HepG2 (cell line): ENCODE data around the gene TBC1D16. TPM values are rescaled to one million over a fixed set of nuclear protein-coding genes. Genes with fewer than 3 reads are reported as not detected.

ENCODE experiments used
- ARNT2 ChIP-seq: sonication (generic); formaldehyde crosslinking; IDR thresholded peaks from 2 replicates; pipeline ENCODE4 v1.8.0; 2022; ENCODE audit warnings: mild to moderate bottlenecking, low read depth, missing genetic modification reagents, moderate library complexity
- BCL6 ChIP-seq: IDR thresholded peaks from 2 replicates; pipeline ENCODE4 v1.6.1; 2016; ENCODE audit warnings: missing genetic modification reagents, missing compliant biosample characterization
- CBFB ChIP-seq: sonication (generic); formaldehyde crosslinking; IDR thresholded peaks from 2 replicates; pipeline ENCODE4 v1.4.0; 2020; ENCODE audit warnings: missing genetic modification reagents
- CREM ChIP-seq, 2 experiments: sonication (generic) in 1 of 2; formaldehyde crosslinking in 1 of 2; IDR thresholded peaks; 2 replicates each; pipeline versions ENCODE4 v1.4.0 to v1.6.1; 2016 to 2020; ENCODE audit warnings: antibody characterized with exemption in 1 of 2, mild to moderate bottlenecking in 1 of 2, missing genetic modification reagents in 1 of 2
- E2F2 ChIP-seq: sonication (generic); formaldehyde crosslinking; IDR thresholded peaks from 2 replicates; pipeline ENCODE4 v1.4.0; 2020; ENCODE audit warnings: missing genetic modification reagents, borderline replicate concordance
- IRF1 ChIP-seq: sonication (generic); formaldehyde crosslinking; IDR thresholded peaks from 2 replicates; pipeline ENCODE4 v1.4.0; 2020; ENCODE audit warnings: low read depth, mild to moderate bottlenecking, missing genetic modification reagents
- JDP2 ChIP-seq: sonication (generic); formaldehyde crosslinking; IDR thresholded peaks from 2 replicates; pipeline ENCODE4 v1.8.1; 2022; ENCODE audit warnings: missing genetic modification reagents, borderline replicate concordance
- KDM2A ChIP-seq: sonication (generic); formaldehyde crosslinking; IDR thresholded peaks from 2 replicates; pipeline ENCODE4 v1.4.0; 2020; ENCODE audit warnings: low read depth, missing genetic modification reagents, borderline replicate concordance
- PRDM10 ChIP-seq: sonication (generic); formaldehyde crosslinking; IDR thresholded peaks from 2 replicates; pipeline ENCODE4 v1.4.0; 2020; ENCODE audit warnings: low read depth, missing genetic modification reagents
- PRDM4 ChIP-seq: sonication (generic); formaldehyde crosslinking; IDR thresholded peaks from 2 replicates; pipeline ENCODE4 v1.9.0; 2021; ENCODE audit warnings: missing genetic modification reagents, borderline replicate concordance
- PRPF4 ChIP-seq: fragments of 200-400 bp; formaldehyde crosslinking; IDR thresholded peaks from 2 replicates; pipeline ENCODE4 v1.6.1; 2016; ENCODE audit warnings: low read length, low read depth; ENCODE audit not compliant: poor library complexity, severe bottlenecking
- REL ChIP-seq: sonication (generic); formaldehyde crosslinking; conservative IDR thresholded peaks from 2 replicates; pipeline ENCODE4 v1.8.0; 2022; ENCODE audit warnings: mild to moderate bottlenecking, missing genetic modification reagents, moderate library complexity
- SMC3 ChIP-seq: IDR thresholded peaks from 2 replicates; pipeline ENCODE4 v1.6.1; 2011; ENCODE audit warnings: low read length, improper control_type of control experiment
- ZBTB20 ChIP-seq: sonication (generic); formaldehyde crosslinking; IDR thresholded peaks from 2 replicates; pipeline ENCODE4 v1.8.1; 2023; ENCODE audit warnings: missing genetic modification reagents, low read depth, mild to moderate bottlenecking, borderline replicate concordance
- ZFY ChIP-seq: sonication (generic); formaldehyde crosslinking; IDR thresholded peaks from 2 replicates; pipeline ENCODE4 v1.4.0; 2020; ENCODE audit warnings: missing genetic modification reagents
- ZNF121 ChIP-seq: sonication (generic); formaldehyde crosslinking; IDR thresholded peaks from 2 replicates; pipeline ENCODE4 v1.5.0; 2020; ENCODE audit warnings: mild to moderate bottlenecking, missing genetic modification reagents
- ZNF263 ChIP-seq: sonication (generic); formaldehyde crosslinking; IDR thresholded peaks from 2 replicates; pipeline ENCODE4 v1.4.0; 2020; ENCODE audit warnings: missing genetic modification reagents
- ZNF512 ChIP-seq: sonication (generic); formaldehyde crosslinking; IDR thresholded peaks from 2 replicates; pipeline ENCODE4 v1.4.0; 2020; ENCODE audit warnings: mild to moderate bottlenecking, missing genetic modification reagents
- ZNF709 ChIP-seq: sonication (generic); formaldehyde crosslinking; IDR thresholded peaks from 2 replicates; pipeline ENCODE4 v1.5.0; 2020; ENCODE audit warnings: mild to moderate bottlenecking, missing genetic modification reagents
- polyA plus RNA-seq, 8 experiments: library from polyadenylated mRNA; depleted of rRNA in 3 of 8; stranded (reverse) in 7 of 8; unstranded in 1 of 8; fragments of >200 nt; fragmentation: Illumina TruSeq in 4 of 8; extraction: Trizol in 4 of 8; gene quantifications; 2 replicates each; pipeline versions ENCODE4 v1.2.1 to v1.2.3, GENCODE V29; 2011 to 2016; ENCODE audit warnings: low read depth in 4 of 8, missing spikeins in 1 of 8, mixed read lengths in 1 of 8; ENCODE audit not compliant: insufficient read depth in 1 of 8
- total RNA-seq, 5 experiments: library from RNA; depleted of rRNA; stranded (reverse); fragments of >200 nt; fragmentation: Illumina TruSeq; extraction: Trizol; gene quantifications; 2 replicates each; pipeline ENCODE4 v1.2.3, GENCODE V29; 2016; ENCODE audit warnings: low read depth in 1 of 5

The TBC1D16 gene
- total and polyA plus RNA-seq, 2 of the 13 experiments (the other 11 are each of a cell fraction or from before 2014, with no cell fraction given), result 14.9 to 24.9 TPM

- TF ChIP-seq PRDM10 (CRISPR knock-in tag) (no peak), CBFB (CRISPR knock-in tag) (peak; percentile 16; the same call in 1 of the 2 replicates), ZNF512 (no peak), PRPF4 (no peak), JDP2 (no peak), E2F2 (no peak), KDM2A (CRISPR knock-in tag) (peak; percentile 76; the same call in 1 of the 2 replicates), REL (CRISPR knock-in tag) (no peak), ZNF709 (no peak), ZNF263 (no peak; the same call in 1 of the 2 replicates), ARNT2 (no peak), SMC3 (peak; percentile 62), CREM (IDR thresholded peaks at IDR 0.05) (no peak), CREM (CRISPR knock-in tag; IDR thresholded peaks at IDR 0.05) (no peak), IRF1 (CRISPR knock-in tag) (no peak), BCL6 (CRISPR knock-in tag) (no peak), PRDM4 (no peak), ZFY (CRISPR knock-in tag) (peak; percentile 56; the same call in 1 of the 2 replicates), ZBTB20 (CRISPR knock-in tag) (no peak), ZNF121 (CRISPR knock-in tag) (no peak)
Observed at GRCh38 chr17:79923974-79924638, 111.6 kb downstream of the TBC1D16 start (continued).
